HG02943 (cell line): Measurements from ENCODE around the gene COL20A1.

Experiments
- ATAC-seq: cut with Tn5 transposase; IDR thresholded peaks from one replicate; pipeline ENCODE4 v1.9.1; 2021; ENCODE audit warnings: mild to moderate bottlenecking, low read depth, moderate library complexity; ENCODE audit not compliant: unreplicated experiment

COL20A1 gene

GRCh38 chr20:63260521-63260920, 32.5 kb upstream of the COL20A1 start:
- no peak for ATAC-seq

- ATAC-seq: no peak
Measured at GRCh38 chr20:63261060-63261794, 31.8 kb upstream of the COL20A1 start.

DNA sequence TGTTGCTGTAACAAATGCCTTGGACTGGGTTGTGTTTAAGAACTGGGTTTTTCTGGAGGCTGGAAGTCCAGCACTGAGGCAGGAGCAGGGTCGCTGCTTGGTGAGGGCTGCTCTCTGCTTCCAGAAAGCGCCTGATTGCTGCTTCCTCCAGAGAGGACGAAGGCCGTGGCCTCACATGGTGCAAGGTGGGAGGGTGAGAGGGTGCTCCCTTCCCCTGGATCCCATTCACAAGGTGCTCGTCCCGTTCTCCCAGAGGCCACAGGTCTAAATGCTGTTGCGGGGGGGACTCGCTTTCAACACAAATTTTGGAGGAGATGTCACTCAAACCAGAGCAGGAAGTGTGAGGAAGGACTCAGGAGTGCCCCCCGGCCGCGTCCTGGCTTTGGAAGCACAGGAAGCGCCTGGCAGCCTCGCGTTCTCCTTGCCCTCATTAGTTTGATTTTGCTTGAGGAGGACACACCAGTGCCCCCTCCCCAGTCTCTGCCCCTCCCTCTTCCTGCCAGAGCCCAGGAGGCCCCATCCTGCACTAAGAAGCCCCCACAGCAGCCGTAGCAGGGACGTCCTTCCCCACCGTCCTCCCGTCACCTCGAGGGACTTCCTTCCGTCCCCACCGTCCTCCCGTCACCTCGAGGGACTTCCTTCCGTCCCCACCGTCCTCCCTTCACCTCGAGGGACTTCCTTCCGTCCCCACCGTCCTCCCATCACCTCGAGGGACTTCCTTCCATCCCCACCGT, 31.0 kb upstream of the COL20A1 start:
- ATAC-seq: no peak

- no peak for ATAC-seq
Measured at GRCh38 chr20:63262836-63263235, 30.1 kb upstream of the COL20A1 start.

DNA sequence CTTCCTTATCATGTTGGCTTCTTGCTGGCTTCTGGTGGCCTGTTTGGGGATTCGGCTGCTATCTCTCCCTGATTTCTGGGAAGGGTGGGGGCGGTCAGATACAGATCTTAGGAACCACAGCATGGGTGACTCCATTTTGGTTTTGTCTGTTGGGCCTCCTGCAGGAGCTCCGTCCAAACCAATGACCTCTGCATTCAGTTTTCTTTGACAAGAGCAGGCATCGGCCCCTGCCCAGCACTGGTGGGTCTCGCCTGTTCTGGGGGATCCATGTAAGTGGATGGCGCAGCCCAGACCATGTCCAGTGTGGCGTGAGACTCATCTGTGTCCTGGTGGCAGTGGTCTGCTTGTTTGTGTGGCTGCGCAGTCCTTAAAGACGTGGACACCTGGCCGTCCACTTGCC, 29.0 kb upstream of the COL20A1 start:
- ATAC-seq: no peak

DNA sequence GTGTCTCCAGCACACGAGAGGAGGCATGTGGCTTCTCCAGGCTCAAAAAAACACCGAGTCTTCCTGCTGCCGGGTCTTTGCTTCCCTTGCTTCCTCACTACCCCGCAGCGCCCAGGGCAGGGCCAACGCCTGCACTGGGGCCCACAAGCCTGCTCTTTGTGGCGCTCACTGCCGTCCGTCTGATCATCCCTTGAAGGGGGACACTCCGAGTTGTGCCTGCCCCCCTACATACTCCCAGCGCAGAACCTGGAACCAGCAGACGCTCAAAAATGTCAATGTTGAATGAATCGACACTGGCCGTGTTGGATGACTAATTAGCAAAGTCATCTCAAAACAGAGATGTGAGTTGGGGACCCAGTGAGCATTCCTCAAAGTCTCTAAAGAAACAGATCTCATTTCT, 28.5 kb upstream of the COL20A1 start:
- ATAC-seq: no peak

DNA sequence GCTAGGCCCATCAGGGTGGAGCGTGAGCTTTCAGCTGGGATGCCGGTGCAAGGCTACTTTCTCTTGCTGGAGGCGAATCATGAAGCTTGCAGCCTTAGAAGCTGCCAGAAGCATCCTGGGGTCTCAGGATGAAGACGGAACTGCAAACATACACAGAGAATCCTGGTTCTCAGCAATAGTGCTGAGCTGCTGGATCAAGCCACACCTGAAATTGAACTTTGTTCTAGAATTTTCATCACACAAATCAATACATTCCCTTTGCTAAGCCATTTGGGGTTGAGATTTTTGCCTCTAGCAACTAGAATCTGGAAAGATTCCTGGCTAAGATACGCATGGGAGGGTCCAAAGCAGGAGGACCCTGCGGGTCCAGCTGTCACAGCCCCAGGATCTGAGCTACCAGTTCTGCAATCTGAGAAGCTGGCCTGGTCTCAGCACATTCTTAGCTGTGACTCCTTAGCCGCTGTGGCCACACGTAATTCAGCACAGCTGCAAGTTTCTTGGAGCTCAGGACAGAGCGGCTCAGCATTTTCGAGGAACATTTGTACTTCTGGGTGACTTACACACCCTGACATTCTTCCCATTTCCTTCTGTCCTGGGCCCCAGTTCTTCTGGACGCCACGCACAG, 27.0 kb upstream of the COL20A1 start:
- no peak for ATAC-seq

DNA sequence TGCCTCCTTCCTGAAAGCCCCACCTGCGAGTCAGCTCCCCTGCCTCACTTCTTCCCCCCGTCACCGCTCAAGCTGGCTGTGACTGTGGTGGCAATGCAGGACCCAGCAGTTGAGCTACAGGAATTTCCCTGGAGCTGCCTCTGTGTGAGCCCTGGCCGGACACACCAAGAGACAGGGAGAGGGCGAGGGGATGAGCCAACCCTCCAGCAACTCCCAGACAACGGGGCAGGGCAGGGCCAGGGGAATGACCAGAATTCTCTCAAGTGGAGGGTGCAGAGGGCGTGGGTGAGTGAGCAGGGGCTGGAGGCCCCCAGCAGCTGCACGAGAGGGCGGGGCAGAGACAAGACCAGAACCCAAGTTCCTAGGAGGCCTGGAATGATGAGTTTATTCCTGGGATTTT, 25.3 kb upstream of the COL20A1 start:
- ATAC-seq: no peak

- ATAC-seq: no peak
Measured at GRCh38 chr20:63268256-63268655, 24.7 kb upstream of the COL20A1 start.

DNA sequence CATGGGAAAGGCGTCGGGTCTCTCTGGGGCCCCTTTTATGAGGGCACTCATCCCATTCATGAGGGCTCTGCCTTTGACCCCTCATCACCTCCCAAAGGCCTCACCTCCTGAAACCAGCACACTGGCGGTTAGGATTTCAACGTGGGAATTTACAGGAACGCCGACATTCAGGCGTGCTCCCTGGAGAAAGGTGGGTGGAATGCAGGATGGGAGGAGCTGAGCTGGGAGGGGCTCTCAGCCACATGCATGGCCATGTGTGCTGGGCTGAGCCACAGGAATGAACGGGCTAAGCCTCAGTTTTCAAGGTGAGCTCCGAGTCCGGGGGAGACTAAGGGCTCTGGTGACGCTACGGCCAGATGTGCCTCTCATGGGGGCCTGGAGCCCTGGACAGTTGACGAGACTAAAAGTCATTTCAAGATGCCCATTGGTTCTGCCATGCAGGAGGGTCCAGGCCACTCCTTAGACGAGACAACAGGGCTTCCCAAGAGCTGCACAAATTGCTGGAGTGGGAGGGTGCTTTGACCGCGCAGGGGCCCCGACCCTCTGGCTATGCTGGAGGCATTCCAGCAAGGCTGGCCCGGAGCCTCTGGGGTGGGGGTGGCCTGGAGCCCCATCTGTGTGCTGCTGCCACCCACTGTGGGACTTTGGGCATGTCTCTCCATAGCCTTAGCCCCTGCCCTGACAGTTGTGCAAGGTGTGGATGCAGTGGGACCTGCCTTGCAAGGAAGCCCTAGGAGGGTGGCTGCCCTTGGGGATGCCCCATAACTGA, 24.1 kb upstream of the COL20A1 start:
- ATAC-seq: no peak

DNA sequence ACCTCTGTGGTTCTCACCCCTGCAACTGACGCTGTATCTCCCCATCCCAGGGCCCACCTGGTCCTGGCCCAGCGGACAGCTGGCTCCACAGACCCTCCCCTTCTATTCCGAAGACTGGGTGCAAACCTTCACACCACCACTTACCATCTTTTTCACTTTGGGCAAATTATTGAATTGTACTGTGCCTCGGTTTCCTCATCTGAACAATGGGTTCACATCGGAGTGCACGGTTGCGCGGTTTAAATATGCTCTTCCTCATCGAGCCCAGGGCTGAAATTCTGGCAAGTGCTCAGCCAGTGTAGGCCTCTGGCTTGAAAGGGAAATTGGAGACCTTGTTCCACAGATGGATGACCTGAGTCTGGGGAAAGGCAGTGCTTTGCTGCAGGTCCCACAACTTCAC, 23.3 kb upstream of the COL20A1 start:
- no peak for ATAC-seq

- no peak for ATAC-seq
Measured at GRCh38 chr20:63270606-63271325, 22.2 kb upstream of the COL20A1 start.

- ATAC-seq: peak; percentile 70
Measured at GRCh38 chr20:63272105-63273058, 20.6 kb upstream of the COL20A1 start, which contains the start of gene ARFGAP1. TSS of gene ARFGAP1 (plus strand) at chr20:63272813. CDS start at chr20:63275581, 2,768 bp downstream.

DNA sequence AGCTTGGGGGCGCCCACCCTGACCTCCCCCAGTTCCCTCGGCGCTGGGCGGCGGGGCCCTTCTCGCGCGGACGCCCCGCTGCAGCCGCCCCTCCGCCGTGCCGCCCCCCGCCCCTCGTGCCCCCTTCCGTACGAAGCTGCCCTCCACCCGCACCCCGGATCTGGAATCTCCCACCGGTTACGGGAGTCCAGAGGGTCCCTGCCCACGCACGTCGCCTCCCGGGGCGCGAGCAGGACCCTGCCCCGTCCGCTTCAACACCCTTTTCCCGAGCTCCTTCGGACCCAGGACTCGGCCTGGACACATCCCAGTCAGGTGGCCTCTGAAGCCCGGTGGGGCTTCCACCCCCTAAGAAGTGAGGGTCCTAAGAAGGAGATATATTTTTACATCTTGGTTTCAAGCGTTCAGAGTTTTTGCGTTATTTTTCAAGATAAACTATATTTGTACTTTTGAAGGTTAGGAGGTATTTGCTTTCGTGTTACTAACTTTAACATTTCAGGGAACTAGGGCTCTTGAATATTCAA, 19.9 kb upstream of the COL20A1 start:
- ATAC-seq: no peak

- ATAC-seq: no peak
Measured at GRCh38 chr20:63273635-63274380, 19.2 kb upstream of the COL20A1 start.

DNA sequence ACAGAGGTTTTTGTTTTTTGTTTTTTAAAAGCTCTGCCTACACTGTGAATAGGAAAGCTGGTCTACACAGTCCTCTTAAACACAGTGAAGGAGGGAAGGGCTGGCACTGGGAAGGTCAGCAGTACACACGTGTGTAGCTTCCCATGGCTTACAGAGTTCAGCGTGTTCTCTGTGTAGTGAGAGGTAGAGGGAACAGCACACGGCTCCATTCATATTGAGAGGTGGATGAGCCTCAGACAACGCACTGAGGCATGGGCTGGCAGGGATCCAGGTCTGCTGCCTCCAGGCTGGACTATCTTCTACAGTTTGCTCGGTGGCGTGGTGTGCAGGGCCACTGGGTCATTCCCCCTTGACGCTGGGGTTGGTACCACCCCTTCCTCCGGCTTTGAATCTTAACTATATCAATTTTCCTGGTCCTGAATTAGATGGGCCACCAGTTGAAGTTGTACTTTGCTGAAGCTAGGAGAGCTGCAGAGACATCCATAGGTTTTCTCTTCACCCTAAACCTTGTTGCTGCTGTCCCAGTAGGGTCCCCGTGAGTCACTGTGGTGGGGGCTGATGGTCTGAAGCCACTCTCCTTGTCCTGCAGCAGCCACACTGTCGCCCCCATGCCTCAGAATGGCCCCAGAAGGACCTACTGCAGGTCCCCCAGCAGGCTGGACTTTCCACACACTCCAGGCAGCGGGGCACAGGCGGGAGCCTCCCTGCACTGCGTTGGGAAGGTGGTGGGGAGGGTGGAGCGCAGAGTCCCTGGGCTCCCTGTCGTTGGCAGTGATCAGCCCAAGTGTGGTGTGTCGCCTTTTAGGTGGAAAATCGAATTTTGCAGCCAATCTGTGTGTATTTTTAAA, 18.4 kb upstream of the COL20A1 start:
- no peak for ATAC-seq

DNA sequence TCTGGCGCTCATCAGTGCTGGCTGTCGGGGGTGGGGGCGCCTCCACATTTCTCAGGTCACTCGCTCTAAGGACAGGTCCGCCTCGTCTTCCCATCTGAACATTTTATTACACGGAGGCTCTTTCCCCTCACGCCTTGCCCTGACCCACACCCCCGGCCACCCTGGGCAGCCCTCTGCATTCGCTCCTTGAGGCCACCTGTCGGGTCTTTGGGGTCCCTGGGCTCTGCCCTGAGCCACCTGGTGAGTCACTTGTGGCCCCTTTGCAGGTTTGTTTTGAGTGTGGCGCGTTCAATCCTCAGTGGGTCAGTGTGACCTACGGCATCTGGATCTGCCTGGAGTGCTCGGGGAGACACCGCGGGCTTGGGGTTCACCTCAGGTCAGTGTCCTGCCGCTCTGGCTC, 17.2 kb upstream of the COL20A1 start:
- ATAC-seq: no peak
